Endothelial cell of umbilical vein (primary cell): ENCODE results near the gene HOXB2.

Experiments used
- CTCF ChIP-seq, 2 donors: IDR thresholded peaks; 1 replicate in 1 of 2; 2 replicates in 1 of 2; pipeline ENCODE4 v1.5.1; 2011; ENCODE audit warnings: low read length in 2 of 2, mild to moderate bottlenecking in 2 of 2, moderate library complexity in 2 of 2, control low read depth in 1 of 2, inconsistent platforms in 1 of 2, low read depth in 1 of 2; ENCODE audit not compliant: insufficient read depth in 1 of 2; ENCODE audit errors: extremely low read depth in 1 of 2
- EZH2 ChIP-seq: IDR thresholded peaks from 2 replicates; pipeline ENCODE4 v1.6.1; 2012; ENCODE audit warnings: borderline replicate concordance, low read depth, mild to moderate bottlenecking, moderate library complexity, low read length, inconsistent platforms; ENCODE audit not compliant: severe bottlenecking
- GATA2 ChIP-seq: IDR thresholded peaks from 2 replicates; pipeline ENCODE4 v1.7.0; 2011; ENCODE audit warnings: low read depth, mild to moderate bottlenecking, moderate library complexity, mixed read lengths, low read length; ENCODE audit not compliant: insufficient read length, insufficient read depth
- MAX ChIP-seq: IDR thresholded peaks from 2 replicates; pipeline ENCODE4 v1.6.1; 2011; ENCODE audit not compliant: insufficient read depth, insufficient read length
- POLR2AphosphoS5 ChIP-seq: IDR thresholded peaks from 2 replicates; pipeline ENCODE4 v1.6.1; 2012; ENCODE audit warnings: low read depth, mild to moderate bottlenecking, control low read depth, low read length, moderate library complexity; ENCODE audit not compliant: insufficient read depth

DNA sequence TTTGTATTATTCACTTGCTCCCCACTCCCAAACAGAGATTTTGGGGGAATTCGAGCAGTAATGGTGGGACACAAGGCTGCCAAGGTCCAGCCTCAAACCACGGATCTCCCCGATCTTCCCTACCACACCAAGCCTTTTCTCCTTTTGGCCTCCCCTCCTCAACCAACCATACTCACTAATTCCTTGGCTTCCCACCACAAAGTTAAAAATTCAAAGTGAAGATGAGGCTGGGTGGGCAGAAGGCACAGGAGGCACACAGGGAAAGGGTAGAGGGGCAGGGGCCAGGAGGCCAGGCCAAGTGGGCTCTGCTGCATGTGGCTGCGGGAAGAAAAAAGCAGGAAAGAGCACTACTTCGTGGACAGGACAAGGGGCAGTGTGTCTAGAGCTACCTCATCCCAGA lies 18.0 kb upstream of the HOXB2 start:
- TF ChIP-seq CTCF (IDR thresholded peaks at IDR 0.05; ENCODE audit: extremely low read depth in 1 of 2, insufficient read depth in 1 of 2, low read depth in 1 of 2, low read length in 2 of 2) (no peak), MAX (no peak), POLR2AphosphoS5 (no peak), EZH2 (no peak), GATA2 (no peak)
